ENCODE results near the gene CMTM4.

GRCh38 chr16:66569827-66570405, 126.6 kb downstream of the CMTM4 start:
- TF ChIP-seq CTCF (IDR thresholded peaks at IDR 0.05) = no peak
- no peak for TF ChIP-seq POLR2AphosphoS5 (IDR thresholded peaks at IDR 0.05)
- TF ChIP-seq EP300 (IDR thresholded peaks at IDR 0.05) = no peak
- TF ChIP-seq POLR2A (IDR thresholded peaks at IDR 0.05) = no peak

Measured in sigmoid colon (tissue), 4 donors.